ENCODE results near the gene NTSR2.

- no peak for TF ChIP-seq CTCF (IDR thresholded peaks at IDR 0.05)
- TF ChIP-seq ZFX (IDR thresholded peaks at IDR 0.05; ENCODE audit: borderline replicate concordance): no peak
These were observed 12.3 kb downstream of the NTSR2 start for GRCh38 chr2:11657646-11658045.

Measured in 22Rv1 (cell line).